ENCODE measurements around the gene CLIP4.

The CLIP4 gene, protein sequence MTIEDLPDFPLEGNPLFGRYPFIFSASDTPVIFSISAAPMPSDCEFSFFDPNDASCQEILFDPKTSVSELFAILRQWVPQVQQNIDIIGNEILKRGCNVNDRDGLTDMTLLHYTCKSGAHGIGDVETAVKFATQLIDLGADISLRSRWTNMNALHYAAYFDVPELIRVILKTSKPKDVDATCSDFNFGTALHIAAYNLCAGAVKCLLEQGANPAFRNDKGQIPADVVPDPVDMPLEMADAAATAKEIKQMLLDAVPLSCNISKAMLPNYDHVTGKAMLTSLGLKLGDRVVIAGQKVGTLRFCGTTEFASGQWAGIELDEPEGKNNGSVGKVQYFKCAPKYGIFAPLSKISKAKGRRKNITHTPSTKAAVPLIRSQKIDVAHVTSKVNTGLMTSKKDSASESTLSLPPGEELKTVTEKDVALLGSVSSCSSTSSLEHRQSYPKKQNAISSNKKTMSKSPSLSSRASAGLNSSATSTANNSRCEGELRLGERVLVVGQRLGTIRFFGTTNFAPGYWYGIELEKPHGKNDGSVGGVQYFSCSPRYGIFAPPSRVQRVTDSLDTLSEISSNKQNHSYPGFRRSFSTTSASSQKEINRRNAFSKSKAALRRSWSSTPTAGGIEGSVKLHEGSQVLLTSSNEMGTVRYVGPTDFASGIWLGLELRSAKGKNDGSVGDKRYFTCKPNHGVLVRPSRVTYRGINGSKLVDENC

DNA sequence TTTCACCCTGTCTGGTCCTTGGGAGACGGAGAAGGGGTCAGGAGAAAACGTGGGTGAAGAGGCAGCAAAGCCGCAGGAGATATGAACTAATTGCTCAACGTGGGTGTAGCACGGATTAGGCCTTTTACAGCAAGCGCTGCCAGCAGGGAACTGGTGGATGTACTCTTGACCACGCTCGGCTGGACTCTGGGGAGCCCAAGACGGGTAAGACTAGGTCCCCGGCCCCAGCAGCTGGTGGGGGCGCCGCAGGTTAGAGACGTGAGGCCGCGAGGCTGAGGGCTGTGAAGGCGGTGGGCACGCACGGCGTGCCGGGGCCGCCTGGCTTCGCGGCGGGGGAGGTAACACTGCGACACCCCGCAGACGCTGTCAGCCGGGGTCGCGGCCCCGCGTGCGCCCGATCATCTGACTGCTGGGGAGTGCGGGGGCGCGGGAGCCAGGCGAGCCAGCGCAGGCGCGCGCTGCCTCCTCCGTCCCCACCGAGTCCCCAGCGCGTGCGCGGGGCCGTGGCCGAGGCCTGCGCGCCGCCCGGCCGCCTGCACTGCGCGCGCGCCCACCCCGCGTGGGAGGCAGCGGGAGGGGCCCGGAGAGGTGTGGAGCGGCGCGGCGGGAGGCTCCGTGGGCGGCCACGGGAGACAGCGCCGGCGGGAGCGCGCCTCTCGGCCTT is at the start of gene CLIP4:
TSS of gene CLIP4 (plus strand) at position 470 of the 664 bp plus-strand sequence. CDS start 5,974 bp downstream, outside the sequence.
- peak within 1 kb of the TSS; percentile 55 for H3K27ac ChIP-seq
- no peak for TF ChIP-seq CTCF (IDR thresholded peaks at IDR 0.05)
- no peaks in the 10 kb centered on the region for H3K79me2 ChIP-seq
- peak within 1 kb of the TSS; percentile 71 for H3K9ac ChIP-seq
- peak within 1 kb of the TSS; percentile 74 for H3K4me3 ChIP-seq (ENCODE audit: low read depth, low read length)
- H3K36me3 ChIP-seq (ENCODE audit: control insufficient read depth, insufficient read depth, low read length), result no peaks in the 10 kb centered on the region
- no peaks in the 10 kb centered on the region for H3K4me1 ChIP-seq
- peak within 1 kb of the TSS; percentile 88 for H3K4me2 ChIP-seq (ENCODE audit: low read length)
- H2AFZ ChIP-seq, result peak within 1 kb of the TSS; percentile 96
- H3K27me3 ChIP-seq (ENCODE audit: control insufficient read depth, insufficient read depth, low read length), result no peaks in the 10 kb centered on the region
- H3K9me3 ChIP-seq (ENCODE audit: control insufficient read depth, low read length), result no peaks in the 10 kb centered on the region

DNA sequence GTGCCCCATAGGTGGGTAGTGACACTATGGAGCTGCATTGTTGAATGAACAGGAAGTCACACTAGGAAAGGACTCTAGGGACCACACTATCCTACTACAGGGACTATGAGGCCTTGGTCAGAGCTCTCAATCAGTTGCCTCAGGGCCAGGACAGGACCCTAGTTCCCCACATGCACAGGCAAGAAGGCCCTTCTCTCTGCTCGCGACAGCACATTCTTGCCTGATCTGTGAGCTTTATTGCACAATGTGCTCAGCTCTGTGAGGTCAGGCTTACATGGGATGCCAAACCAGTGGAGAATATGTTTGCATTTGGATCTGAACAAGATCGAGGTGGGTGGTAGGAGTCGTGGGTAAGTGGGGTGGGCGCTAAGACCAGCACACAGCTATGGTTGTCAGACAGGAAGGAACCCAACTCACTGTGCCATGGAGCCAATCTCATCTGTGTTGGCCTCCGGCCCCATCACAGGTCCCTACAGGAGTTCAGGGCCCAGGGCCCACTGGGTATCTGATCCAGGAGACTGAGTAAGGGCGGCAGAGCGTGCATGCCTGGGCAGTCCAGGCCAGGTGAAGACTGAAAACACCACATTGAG is 48.8 kb upstream of the CLIP4 start:
- TF ChIP-seq CTCF (IDR thresholded peaks at IDR 0.05), result no peak
- no peaks in the 10 kb centered on the region for H3K9me3 ChIP-seq (ENCODE audit: control insufficient read depth, low read length)
- H3K9ac ChIP-seq, result no peak overlapping the region
- H2AFZ ChIP-seq, result no peak overlapping the region
- no peak overlapping the region for H3K4me3 ChIP-seq (ENCODE audit: low read depth, low read length)
- H3K27ac ChIP-seq, result no peak overlapping the region
- H3K27me3 ChIP-seq (ENCODE audit: control insufficient read depth, insufficient read depth, low read length), result no peaks in the 10 kb centered on the region
- no peak overlapping the region for H3K4me2 ChIP-seq (ENCODE audit: low read length)
- H3K36me3 ChIP-seq (ENCODE audit: control insufficient read depth, insufficient read depth, low read length), result no peaks in the 10 kb centered on the region
- H3K4me1 ChIP-seq, result no peaks in the 10 kb centered on the region
- no peaks in the 10 kb centered on the region for H3K79me2 ChIP-seq

GRCh38 chr2:29066997-29067605 is 48.1 kb upstream of the CLIP4 start:
- Histone ChIP-seq H3K27ac (no peak overlapping the region), H3K36me3 (ENCODE audit: control insufficient read depth, insufficient read depth, low read length) (no peaks in the 10 kb centered on the region), H2AFZ (no peak overlapping the region), H3K4me3 (ENCODE audit: low read depth, low read length) (no peak overlapping the region), H3K4me1 (no peaks in the 10 kb centered on the region), H3K4me2 (ENCODE audit: low read length) (no peak overlapping the region), H3K9me3 (ENCODE audit: control insufficient read depth, low read length) (no peaks in the 10 kb centered on the region), H3K79me2 (no peaks in the 10 kb centered on the region), H3K9ac (no peak overlapping the region), H3K27me3 (ENCODE audit: control insufficient read depth, insufficient read depth, low read length) (no peaks in the 10 kb centered on the region)
- no peak for TF ChIP-seq CTCF (IDR thresholded peaks at IDR 0.05)

GRCh38 chr2:29068513-29068912 is 46.7 kb upstream of the CLIP4 start:
- Histone ChIP-seq H3K9ac (no peak overlapping the region), H3K79me2 (no peaks in the 10 kb centered on the region), H3K9me3 (ENCODE audit: control insufficient read depth, low read length) (no peaks in the 10 kb centered on the region), H3K36me3 (ENCODE audit: control insufficient read depth, insufficient read depth, low read length) (no peaks in the 10 kb centered on the region), H3K27ac (no peak overlapping the region), H3K4me2 (ENCODE audit: low read length) (no peak overlapping the region), H2AFZ (no peak overlapping the region), H3K4me1 (no peaks in the 10 kb centered on the region), H3K4me3 (ENCODE audit: low read depth, low read length) (no peak overlapping the region), H3K27me3 (ENCODE audit: control insufficient read depth, insufficient read depth, low read length) (no peaks in the 10 kb centered on the region)
- TF ChIP-seq CTCF (IDR thresholded peaks at IDR 0.05), result no peak

Measured in parathyroid adenoma (tissue), 2 donors.